OCI-LY1 (cell line): ENCODE results near the gene CKAP5.

ENCODE experiments used
- H2AFZ ChIP-seq: fragments of 200-600 bp; sonication (generic), shearing (Covaris generic); 2 replicates; pipeline ENCODE4 v1.6.0; 2014; ENCODE audit warnings: antibody characterized with exemption, mild to moderate bottlenecking, low read length
- H3F3A ChIP-seq: fragments of 200-600 bp; sonication (generic), shearing (Covaris generic); 2 replicates; pipeline ENCODE4 v1.6.0; 2014; ENCODE audit warnings: mild to moderate bottlenecking, antibody characterized with exemption, low read length, moderate library complexity; ENCODE audit not compliant: insufficient read depth
- H3K27ac ChIP-seq: fragments of 200-600 bp; sonication (generic); 2 replicates; pipeline ENCODE4 v1.5.1; 2014; ENCODE audit warnings: low read length, mixed run types, mild to moderate bottlenecking, low read depth; ENCODE audit not compliant: poor library complexity, severe bottlenecking
- H3K27me3 ChIP-seq: fragments of 200-600 bp; sonication (generic); 2 replicates; pipeline ENCODE4 v1.6.0; 2014; ENCODE audit warnings: antibody characterized with exemption, mild to moderate bottlenecking, low read length, moderate library complexity; ENCODE audit not compliant: insufficient read depth
- H3K36me3 ChIP-seq: fragments of 200-600 bp; sonication (generic); 2 replicates; pipeline ENCODE4 v1.6.1; 2014; ENCODE audit warnings: mild to moderate bottlenecking, antibody characterized with exemption, low read length, moderate library complexity, mixed read lengths; ENCODE audit not compliant: insufficient read depth
- H3K4me1 ChIP-seq: fragments of 200-600 bp; sonication (generic); 2 replicates; pipeline ENCODE4 v1.5.1; 2014; ENCODE audit warnings: mild to moderate bottlenecking, low read length, moderate library complexity; ENCODE audit not compliant: insufficient read depth, severe bottlenecking
- H3K4me2 ChIP-seq: fragments of 200-600 bp; sonication (generic), shearing (Covaris generic); 2 replicates; pipeline ENCODE4 v1.6.1; 2014; ENCODE audit warnings: low read length
- H3K4me3 ChIP-seq: fragments of 200-600 bp; sonication (generic); 2 replicates; pipeline ENCODE4 v1.5.1; 2014; ENCODE audit warnings: low read length, low read depth, mild to moderate bottlenecking, mixed read lengths; ENCODE audit not compliant: poor library complexity, severe bottlenecking
- H3K79me2 ChIP-seq: fragments of 200-600 bp; shearing (Covaris generic); 2 replicates; pipeline ENCODE4 v1.6.1; 2016; ENCODE audit warnings: mixed run types, low read length, mixed read lengths; ENCODE audit not compliant: insufficient read depth
- H3K9ac ChIP-seq: fragments of 200-600 bp; sonication (generic), shearing (Covaris generic); 2 replicates; pipeline ENCODE4 v1.6.1; 2014; ENCODE audit warnings: mild to moderate bottlenecking, low read length, mixed read lengths
- H3K9me2 ChIP-seq: fragments of 200-600 bp; sonication (generic), shearing (Covaris generic); 2 replicates; pipeline ENCODE4 v1.6.1; 2014; ENCODE audit warnings: low read depth, mild to moderate bottlenecking, low read length, mixed read lengths
- H3K9me3 ChIP-seq: fragments of 200-600 bp; shearing (Covaris generic); 2 replicates; pipeline ENCODE4 v1.6.1; 2014; ENCODE audit warnings: low read length, mixed read lengths
- H4K20me1 ChIP-seq: fragments of 200-600 bp; sonication (generic), shearing (Covaris generic); 2 replicates; pipeline ENCODE4 v1.6.0; 2016; ENCODE audit warnings: mild to moderate bottlenecking, low read length; ENCODE audit not compliant: insufficient read depth
- EZH2 ChIP-seq: fragments of 200-600 bp; sonication (generic), shearing (Covaris generic); IDR thresholded peaks from 2 replicates; pipeline ENCODE4 v1.8.0; 2017; ENCODE audit warnings: borderline replicate concordance, mixed run types, mild to moderate bottlenecking, antibody characterized with exemption, low read length, moderate library complexity, mixed read lengths
- TF ChIP-seq, protein P1 (sequence below): fragments of 200-600 bp; sonication (generic), shearing (Covaris generic); IDR thresholded peaks from 2 replicates; pipeline ENCODE4 v1.5.1; 2017; ENCODE audit warnings: mild to moderate bottlenecking, antibody characterized with exemption, low read length, moderate library complexity, mixed read lengths

The CKAP5 gene

DNA sequence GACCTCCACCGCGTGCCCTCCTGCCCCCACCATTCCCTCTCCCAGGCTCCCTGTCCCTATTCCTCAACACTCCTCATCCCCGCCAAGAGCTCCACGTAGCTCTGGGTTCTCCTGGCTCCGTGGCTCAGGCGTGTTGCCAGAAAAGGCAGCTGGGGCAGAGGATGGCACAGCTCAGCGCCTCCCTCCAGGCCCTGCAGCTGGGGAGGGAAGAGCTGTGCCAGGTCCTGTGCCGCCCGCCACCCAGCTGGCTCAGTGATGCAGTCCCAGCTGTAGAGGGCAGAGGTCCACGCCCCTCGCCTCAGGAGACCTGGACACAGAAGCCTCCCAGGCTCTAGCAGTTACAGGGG is 149.9 kb downstream of the CKAP5 start:
- Histone ChIP-seq H3F3A (no peaks in the 10 kb centered on the region), H3K4me2 (no peak overlapping the region), H4K20me1 (no peaks in the 10 kb centered on the region), H3K9me2 (no peaks in the 10 kb centered on the region), H3K9me3 (no peaks in the 10 kb centered on the region), H3K27me3 (no peaks in the 10 kb centered on the region), H2AFZ (no peak overlapping the region), H3K27ac (no peak overlapping the region), H3K79me2 (peaks cover 3% of the 10 kb centered on the region), H3K36me3 (peaks cover 38% of the 10 kb centered on the region), H3K4me1 (peaks cover 11% of the 10 kb centered on the region), H3K9ac (no peak overlapping the region), H3K4me3 (no peak overlapping the region)
- TF ChIP-seq, protein P1, sequence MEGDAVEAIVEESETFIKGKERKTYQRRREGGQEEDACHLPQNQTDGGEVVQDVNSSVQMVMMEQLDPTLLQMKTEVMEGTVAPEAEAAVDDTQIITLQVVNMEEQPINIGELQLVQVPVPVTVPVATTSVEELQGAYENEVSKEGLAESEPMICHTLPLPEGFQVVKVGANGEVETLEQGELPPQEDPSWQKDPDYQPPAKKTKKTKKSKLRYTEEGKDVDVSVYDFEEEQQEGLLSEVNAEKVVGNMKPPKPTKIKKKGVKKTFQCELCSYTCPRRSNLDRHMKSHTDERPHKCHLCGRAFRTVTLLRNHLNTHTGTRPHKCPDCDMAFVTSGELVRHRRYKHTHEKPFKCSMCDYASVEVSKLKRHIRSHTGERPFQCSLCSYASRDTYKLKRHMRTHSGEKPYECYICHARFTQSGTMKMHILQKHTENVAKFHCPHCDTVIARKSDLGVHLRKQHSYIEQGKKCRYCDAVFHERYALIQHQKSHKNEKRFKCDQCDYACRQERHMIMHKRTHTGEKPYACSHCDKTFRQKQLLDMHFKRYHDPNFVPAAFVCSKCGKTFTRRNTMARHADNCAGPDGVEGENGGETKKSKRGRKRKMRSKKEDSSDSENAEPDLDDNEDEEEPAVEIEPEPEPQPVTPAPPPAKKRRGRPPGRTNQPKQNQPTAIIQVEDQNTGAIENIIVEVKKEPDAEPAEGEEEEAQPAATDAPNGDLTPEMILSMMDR, result no peak
- no peak for TF ChIP-seq EZH2

DNA sequence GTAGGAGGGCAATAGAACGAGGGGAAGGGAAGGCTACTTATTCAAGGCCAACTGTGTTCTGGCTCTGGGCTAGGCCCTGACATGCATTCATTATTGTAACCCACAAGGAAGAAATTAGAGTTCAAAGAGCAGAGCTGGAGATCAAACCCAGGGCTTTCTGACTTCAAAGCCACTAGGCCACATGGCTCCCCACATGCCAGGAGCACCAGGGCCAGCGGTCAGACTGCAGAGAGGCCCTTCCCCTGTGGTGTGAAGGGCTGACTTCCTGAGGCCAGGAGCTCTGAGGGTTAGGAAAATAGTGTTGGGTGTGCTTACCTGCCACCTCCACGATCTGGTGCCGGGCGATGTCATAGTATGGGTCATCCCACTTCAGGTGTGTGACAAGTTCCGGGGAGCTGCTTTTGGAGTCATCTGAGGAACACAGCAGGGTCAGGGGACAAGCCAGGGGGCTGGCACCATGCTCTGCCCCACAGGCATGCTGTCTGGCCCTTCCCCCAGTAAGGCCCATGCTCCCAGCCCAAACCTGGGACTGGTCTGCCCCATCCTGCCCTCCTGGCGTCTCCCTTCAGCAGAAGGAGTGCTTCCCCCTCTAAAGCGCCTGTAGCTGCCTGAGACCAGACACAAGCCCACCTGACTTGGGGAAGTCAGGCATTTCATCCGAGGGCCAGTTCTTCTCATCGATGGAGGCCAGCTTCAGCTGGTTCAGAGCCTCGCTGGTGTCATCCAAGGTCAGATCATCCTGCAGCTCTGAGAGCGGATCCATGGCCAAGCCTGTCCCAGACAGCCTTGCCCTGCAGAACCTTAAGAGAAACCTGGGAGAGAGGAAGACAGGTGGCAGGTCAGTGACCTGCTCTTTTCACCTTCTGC is 150.5 kb downstream of the CKAP5 start:
- Histone ChIP-seq H2AFZ (no peak overlapping the region), H3K4me2 (no peak overlapping the region), H4K20me1 (no peaks in the 10 kb centered on the region), H3K4me3 (no peak overlapping the region), H3K4me1 (peaks cover 11% of the 10 kb centered on the region), H3K9me2 (no peaks in the 10 kb centered on the region), H3K9me3 (no peaks in the 10 kb centered on the region), H3K9ac (no peak overlapping the region), H3F3A (no peaks in the 10 kb centered on the region), H3K36me3 (peaks cover 38% of the 10 kb centered on the region), H3K27me3 (no peaks in the 10 kb centered on the region), H3K27ac (no peak overlapping the region), H3K79me2 (no peaks in the 10 kb centered on the region; the same call in 1 of the 2 replicates)
- TF ChIP-seq, protein P1, result no peak

DNA sequence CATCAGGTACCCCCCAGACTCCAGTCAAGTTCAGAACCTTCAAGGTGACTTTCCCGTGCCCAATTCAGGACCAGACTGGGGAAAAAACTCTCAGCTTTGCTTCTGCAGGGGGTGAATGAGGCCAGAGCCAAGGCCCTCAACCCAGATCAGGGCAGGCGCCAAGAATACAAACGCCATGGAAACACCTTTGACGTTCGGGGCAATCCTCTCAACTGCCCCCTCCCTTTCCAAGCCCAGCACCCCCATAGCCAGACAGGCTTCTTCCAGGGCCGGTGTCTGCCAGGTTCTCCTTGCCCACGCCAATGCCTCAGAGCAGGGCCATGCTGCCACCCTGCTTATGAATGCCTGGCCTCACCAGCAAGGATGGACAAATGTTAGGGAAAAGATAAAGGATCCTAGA is 151.5 kb downstream of the CKAP5 start:
- H3K79me2 ChIP-seq, result no peaks in the 10 kb centered on the region; the same call in 1 of the 2 replicates

More for the DNA sequence above, 151.5 kb downstream of the CKAP5 start:
- Histone ChIP-seq H3K27ac (no peak overlapping the region), H3K9me2 (no peaks in the 10 kb centered on the region), H4K20me1 (no peaks in the 10 kb centered on the region), H3K9ac (no peak overlapping the region), H3K4me2 (no peak overlapping the region), H2AFZ (no peak overlapping the region), H3F3A (no peaks in the 10 kb centered on the region), H3K4me3 (no peak overlapping the region), H3K9me3 (no peaks in the 10 kb centered on the region), H3K4me1 (peaks cover 8% of the 10 kb centered on the region), H3K36me3 (peaks cover 38% of the 10 kb centered on the region), H3K27me3 (no peaks in the 10 kb centered on the region)
- no peak for TF ChIP-seq EZH2
- TF ChIP-seq, protein P1, result no peak
